GM19351 (cell line): ENCODE measurements around the gene SVOPL.

Experiments used
- ATAC-seq: cut with Tn5 transposase; IDR thresholded peaks from one replicate; pipeline ENCODE4 v1.9.1; 2021; ENCODE audit warnings: mild to moderate bottlenecking, moderate library complexity; ENCODE audit not compliant: unreplicated experiment

The SVOPL gene

GRCh38 chr7:138610671-138611170, 90.4 kb downstream of the SVOPL start:
- no peak for ATAC-seq

DNA sequence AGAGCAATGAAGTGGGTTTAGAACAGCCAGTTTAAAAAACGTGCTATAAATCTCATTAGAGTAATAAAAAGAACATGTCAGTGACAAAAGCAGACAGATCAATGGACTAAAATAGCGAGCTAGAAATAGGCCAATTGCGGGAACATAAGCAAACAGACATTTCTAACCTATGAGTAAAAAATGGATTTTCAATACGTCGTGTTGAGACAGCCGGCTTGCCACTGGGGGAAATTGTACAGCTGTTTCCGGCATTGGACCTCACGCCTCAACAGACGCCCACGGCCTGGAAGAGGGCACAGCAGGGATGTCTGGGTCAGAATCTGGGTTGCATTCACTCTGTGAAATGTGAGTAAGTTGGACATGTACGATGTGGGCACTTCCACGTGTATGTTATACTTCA, 92.9 kb downstream of the SVOPL start:
- ATAC-seq: peak; percentile 86

GRCh38 chr7:138607216-138608126, 93.7 kb downstream of the SVOPL start:
- no peak for ATAC-seq

DNA sequence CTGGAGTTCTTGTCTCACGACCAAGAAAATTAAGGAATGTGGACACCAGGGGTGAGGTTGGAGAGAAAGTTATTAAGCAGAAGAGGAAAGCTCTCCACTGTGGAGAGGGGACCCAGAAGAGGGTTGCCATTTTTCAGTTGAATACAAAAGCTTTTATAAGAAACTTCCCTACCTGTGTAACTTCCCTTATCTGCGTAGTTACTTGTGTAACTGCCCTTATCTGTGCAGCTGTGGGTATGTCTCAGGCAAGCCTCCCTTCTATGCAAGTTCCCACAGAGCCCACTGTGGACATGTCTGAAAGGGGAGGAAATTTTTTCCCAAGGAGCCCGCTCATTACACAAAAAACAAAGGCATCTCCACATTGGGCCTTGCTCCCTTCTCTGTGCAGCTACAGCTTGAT, 94.9 kb downstream of the SVOPL start:
- ATAC-seq: no peak

DNA sequence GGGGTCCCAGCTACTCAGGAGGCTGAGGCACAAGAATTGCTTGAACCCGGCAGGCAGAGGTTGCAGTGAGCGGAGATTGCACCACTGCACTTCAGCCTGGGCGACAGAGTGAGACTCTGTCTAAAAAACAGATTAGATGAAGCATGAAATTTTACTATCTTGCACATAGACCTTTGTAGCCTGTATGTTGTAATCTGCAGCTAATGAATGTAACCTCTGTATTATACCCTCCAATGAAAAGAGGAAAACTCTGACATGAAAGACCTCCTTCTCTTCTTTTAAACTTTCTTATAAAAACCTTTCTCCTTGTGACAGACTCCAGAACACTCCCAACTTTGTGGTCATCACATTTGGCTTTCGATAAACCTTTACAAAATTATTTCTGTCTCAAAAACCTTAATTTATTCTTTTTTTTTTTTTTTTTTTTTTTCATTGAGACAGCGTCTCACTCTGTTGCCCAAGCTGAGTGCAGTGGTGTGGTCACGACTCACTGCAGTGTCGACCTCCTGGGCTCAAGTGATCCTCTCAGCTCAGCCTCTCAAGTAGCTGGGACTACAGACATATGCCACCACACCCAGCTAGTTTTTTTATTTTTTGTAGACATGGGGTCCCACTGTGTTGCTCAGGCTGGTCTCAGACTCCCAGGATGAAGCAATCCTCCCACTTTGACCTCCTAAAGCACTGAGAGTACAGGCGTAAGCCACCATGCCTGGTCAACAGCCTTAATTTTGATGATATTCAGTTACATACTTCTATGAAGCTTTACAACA, 97.4 kb downstream of the SVOPL start:
- no peak for ATAC-seq

- ATAC-seq: no peak
Measured at GRCh38 chr7:138602451-138602850, 98.7 kb downstream of the SVOPL start.

GRCh38 chr7:138595454-138595853, 105.7 kb downstream of the SVOPL start:
- no peak for ATAC-seq

DNA sequence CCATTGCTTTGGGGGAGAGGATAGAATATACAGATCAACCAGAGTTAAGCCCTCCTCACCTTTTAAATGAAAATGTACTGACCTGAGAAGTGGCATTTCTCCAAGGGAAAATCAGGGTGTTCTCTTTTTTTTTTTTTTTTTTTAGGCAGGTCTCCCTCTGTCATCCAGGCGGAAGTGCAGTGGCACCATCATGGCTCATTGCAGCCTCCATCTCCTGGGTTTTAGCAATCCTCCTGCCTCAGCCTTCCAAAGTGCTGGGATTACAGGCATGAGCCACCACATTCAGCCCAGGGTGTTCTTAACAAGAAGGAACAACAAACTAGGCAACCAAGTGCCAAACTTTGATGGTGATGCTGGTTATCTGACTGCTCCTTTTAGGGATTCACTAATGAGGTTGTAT, 111.0 kb downstream of the SVOPL start:
- ATAC-seq: no peak

- ATAC-seq: no peak
Measured at GRCh38 chr7:138588986-138589385, 112.2 kb downstream of the SVOPL start.

- no peak for ATAC-seq
Measured at GRCh38 chr7:138587485-138587884, 113.7 kb downstream of the SVOPL start.

- no peak for ATAC-seq
Measured at GRCh38 chr7:138585283-138585993, 115.7 kb downstream of the SVOPL start.

- ATAC-seq: no peak
Measured at GRCh38 chr7:138584696-138585095, 116.5 kb downstream of the SVOPL start.

DNA sequence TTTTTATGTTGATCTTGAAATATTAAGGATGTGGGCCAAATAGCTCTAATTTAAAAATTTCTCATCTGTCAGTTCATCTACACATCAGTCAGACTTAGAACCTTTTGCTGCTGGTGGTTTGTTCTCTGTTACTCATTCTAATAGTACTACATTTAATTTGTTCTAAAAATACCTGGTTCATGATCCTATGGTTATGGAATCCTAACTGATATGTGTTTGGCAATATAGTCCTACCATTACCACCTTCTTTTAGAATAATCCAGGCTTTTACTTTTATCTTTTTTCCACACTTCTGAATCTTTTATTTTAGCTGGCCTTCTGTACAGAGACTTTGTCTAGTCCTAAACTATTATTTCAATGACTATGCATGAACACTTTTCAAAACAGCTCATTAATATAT, 116.9 kb downstream of the SVOPL start:
- no peak for ATAC-seq

DNA sequence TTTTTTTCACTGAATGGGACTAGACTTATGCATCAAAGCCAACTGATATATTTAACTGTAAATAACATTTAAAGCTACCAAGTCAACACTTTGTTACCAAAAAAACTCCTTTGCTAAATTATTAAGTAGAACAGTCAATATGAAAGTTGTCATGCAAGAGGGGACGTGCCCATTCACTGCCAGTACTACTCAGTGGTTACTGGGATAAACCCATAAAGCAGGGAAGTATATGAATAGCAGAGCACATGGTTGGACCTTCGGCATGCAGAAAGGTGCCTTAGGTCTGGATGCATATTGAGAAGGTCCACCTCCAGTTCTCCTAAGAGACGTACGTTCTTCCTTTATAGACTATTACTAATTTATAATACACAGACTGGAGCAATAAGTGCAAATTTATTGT, 120.1 kb downstream of the SVOPL start:
- ATAC-seq: no peak

GRCh38 chr7:138579671-138580070, 121.5 kb downstream of the SVOPL start:
- no peak for ATAC-seq

DNA sequence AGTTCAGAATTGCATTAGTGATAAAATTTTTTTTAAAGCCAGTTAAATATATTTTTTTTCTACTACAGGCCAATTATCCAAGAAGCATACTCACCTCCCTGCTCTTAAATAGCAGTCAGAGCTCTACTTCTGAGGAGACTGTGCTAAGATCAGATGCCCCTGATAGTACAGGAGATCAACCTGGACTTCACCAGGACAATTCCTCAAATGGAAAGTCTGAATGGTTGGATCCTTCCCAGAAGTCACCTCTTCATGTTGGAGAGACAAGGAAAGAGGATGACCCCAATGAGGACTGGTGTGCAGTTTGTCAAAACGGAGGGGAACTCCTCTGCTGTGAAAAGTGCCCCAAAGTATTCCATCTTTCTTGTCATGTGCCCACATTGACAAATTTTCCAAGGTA, 122.0 kb downstream of the SVOPL start:
- ATAC-seq: no peak

DNA sequence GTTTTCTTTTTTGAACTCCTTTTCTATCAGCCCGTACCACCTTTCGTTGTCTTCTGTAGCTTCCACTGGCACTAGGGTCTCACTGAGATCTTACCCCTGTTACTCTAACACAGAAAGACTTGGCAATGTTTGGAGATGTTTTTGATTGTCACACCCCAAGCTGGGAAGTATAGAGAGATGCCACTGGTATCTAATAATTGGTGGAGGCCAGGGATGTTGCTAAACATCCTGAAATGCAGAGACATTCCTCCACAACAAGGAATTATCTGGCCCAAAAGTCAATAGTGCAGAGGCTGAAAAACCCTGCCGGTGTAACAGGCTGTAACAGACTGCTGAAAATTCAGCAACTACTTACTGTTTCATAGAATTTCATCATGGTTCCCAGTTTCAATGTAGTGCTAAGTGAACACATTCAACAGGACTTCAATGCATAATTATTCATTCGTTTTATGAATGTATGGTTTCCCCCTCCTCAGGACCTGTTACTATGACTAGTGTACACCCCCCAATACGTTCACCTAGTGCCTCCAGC, 125.2 kb downstream of the SVOPL start:
- ATAC-seq: no peak

DNA sequence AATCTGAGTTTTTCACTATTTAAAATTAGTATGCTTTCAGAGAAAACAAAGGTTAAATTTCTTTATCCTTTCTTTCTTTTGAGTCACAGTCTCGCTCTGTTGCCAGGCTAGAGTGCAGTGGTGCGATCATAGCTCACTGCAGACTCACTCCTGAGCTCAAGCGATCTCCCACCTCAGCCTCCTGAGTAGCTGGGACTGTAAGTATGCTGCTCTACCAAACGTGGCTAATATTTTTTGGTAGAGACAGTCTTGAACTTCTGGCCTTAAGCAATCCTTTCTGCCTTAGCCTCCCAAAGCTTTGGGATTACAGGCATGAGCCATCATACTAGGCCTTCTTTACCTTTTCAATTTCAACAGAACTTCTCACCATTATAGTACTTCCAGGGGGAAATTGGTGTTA, 127.4 kb downstream of the SVOPL start:
- ATAC-seq: no peak

GRCh38 chr7:138570715-138571114, 130.4 kb downstream of the SVOPL start:
- ATAC-seq: no peak

- ATAC-seq: no peak
Measured at GRCh38 chr7:138569418-138569817, 131.7 kb downstream of the SVOPL start.

DNA sequence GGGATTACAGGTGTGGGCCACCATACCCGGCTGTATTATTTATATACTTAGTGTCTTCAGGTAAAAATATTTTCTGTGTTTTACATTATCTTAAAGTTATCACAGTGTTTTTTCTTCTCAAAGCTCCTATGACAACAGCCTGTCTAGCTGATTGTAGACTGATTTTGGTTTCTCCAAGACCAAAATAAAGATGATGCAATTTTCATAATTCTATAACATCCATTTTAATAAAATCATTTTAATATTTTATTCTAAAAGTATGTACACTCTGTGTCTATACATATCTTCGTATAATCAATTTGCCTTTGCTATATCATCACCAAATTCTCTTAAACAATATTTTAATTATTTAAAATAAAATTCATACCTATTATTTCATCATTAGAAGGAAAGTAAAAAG, 132.5 kb downstream of the SVOPL start:
- no peak for ATAC-seq
